Skeletal muscle satellite cell (primary cell): ENCODE results near the gene TSHZ3. TPM values are rescaled to one million over a fixed set of nuclear protein-coding genes. Genes with fewer than 3 reads are reported as not detected.

Source experiments
- H3K27me3 ChIP-seq: 2 replicates; pipeline ENCODE4 v1.7.0; 2013; ENCODE audit warnings: low read length; ENCODE audit not compliant: control insufficient read depth, insufficient read depth
- H3K36me3 ChIP-seq: 2 replicates; pipeline ENCODE4 v1.7.0; 2013; ENCODE audit warnings: mild to moderate bottlenecking, control low read depth, low read length; ENCODE audit not compliant: insufficient read depth
- H3K4me1 ChIP-seq: 2 replicates; pipeline ENCODE4 v1.7.0; 2013; ENCODE audit warnings: low read length; ENCODE audit not compliant: control insufficient read depth, insufficient read depth
- H3K4me2 ChIP-seq: 2 replicates; pipeline ENCODE4 v1.7.0; 2013; ENCODE audit warnings: mild to moderate bottlenecking, low read length
- H3K4me3 ChIP-seq: 2 replicates; pipeline ENCODE4 v1.7.0; 2013; ENCODE audit warnings: low read length
- H3K9ac ChIP-seq: 2 replicates; pipeline ENCODE4 v1.7.0; 2013; ENCODE audit warnings: mild to moderate bottlenecking, low read depth, low read length, moderate library complexity
- H3K9me3 ChIP-seq: replicated peaks from 2 replicates; pipeline ENCODE4 v1.7.0; 2013; ENCODE audit warnings: mild to moderate bottlenecking, control low read depth, low read length
- total RNA-seq: library from RNA; depleted of rRNA; stranded (reverse); fragments of >200 nt; gene quantifications from 2 replicates; pipeline ENCODE4 v1.2.3, GENCODE V29; 2012; rRNA removed

TSHZ3 gene, protein sequence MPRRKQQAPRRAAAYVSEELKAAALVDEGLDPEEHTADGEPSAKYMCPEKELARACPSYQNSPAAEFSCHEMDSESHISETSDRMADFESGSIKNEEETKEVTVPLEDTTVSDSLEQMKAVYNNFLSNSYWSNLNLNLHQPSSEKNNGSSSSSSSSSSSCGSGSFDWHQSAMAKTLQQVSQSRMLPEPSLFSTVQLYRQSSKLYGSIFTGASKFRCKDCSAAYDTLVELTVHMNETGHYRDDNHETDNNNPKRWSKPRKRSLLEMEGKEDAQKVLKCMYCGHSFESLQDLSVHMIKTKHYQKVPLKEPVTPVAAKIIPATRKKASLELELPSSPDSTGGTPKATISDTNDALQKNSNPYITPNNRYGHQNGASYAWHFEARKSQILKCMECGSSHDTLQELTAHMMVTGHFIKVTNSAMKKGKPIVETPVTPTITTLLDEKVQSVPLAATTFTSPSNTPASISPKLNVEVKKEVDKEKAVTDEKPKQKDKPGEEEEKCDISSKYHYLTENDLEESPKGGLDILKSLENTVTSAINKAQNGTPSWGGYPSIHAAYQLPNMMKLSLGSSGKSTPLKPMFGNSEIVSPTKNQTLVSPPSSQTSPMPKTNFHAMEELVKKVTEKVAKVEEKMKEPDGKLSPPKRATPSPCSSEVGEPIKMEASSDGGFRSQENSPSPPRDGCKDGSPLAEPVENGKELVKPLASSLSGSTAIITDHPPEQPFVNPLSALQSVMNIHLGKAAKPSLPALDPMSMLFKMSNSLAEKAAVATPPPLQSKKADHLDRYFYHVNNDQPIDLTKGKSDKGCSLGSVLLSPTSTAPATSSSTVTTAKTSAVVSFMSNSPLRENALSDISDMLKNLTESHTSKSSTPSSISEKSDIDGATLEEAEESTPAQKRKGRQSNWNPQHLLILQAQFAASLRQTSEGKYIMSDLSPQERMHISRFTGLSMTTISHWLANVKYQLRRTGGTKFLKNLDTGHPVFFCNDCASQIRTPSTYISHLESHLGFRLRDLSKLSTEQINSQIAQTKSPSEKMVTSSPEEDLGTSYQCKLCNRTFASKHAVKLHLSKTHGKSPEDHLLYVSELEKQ
- total RNA-seq, result 5.8 and 6.1 TPM in 2 replicates

DNA sequence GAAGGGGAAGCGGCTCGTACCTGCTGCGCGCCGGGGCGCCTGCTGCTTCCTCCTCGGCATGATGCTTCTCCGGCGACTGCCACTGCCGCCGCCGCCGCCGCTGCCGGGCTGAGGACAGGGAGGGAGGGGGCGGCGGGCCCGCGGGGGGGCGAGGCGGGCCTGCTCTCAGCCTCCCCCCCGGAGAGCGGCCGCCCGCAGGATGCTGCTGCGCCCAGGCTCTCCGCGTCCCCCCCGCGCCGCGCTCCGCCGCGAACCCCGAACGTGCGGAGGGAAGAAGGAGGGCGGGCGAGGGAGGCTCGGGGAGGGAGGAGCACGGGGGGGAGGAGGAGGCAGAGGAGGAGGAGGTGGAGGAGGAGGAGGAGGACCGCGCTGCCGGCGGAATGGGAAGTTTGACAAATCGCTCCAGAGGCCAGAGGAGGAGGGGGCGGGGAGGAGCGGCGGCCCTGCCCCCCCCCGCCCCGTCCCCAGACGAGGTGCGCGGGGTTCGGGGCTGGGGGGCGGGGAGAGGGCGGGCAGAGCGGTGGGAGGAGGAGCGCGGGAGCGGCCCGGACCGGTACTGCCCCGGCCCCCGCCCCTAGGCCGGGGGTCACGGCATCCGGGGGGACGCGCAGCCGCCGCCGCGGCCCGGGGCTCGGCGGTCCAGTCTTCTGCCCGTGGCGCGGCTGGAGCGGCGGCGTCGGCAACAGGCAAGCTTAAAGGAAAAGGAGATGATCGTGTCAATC lies at the start of gene TSHZ3:
TSS of gene TSHZ3 (minus strand) at position 277 of the 722 bp plus-strand sequence. CDS start at position 60, 217 bp downstream.
- Histone ChIP-seq H3K27me3 (no peaks in the 10 kb centered on the region), H3K36me3 (no peaks in the 10 kb centered on the region), H3K9me3 (no peaks in the 10 kb centered on the region), H3K9ac (peak within 1 kb of the TSS; percentile 94), H3K4me1 (peaks cover 38% of the 10 kb centered on the region), H3K4me2 (peak within 1 kb of the TSS; percentile 94), H3K4me3 (peak within 1 kb of the TSS; percentile 90)

DNA sequence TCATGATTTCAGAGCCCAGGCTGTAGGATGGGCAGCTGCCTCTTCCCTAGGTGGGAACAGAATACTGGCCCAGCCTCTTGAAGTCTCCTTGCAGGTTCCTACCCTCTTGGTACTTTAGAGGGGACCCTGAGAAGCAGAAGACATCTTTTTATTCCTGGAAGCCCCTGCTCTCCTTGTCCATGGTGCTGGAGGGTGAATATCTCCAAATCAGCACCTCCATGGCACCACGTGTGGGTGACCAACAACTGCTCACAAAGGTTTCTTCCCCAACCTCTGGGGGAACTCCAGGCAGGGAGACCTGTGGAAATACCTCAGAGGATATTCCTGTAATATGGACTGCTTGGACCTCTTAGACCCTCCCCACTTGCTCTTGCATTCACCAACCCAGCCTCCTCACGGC lies 48.1 kb upstream of the TSHZ3 start:
- no peaks in the 10 kb centered on the region for H3K9me3 ChIP-seq

DNA sequence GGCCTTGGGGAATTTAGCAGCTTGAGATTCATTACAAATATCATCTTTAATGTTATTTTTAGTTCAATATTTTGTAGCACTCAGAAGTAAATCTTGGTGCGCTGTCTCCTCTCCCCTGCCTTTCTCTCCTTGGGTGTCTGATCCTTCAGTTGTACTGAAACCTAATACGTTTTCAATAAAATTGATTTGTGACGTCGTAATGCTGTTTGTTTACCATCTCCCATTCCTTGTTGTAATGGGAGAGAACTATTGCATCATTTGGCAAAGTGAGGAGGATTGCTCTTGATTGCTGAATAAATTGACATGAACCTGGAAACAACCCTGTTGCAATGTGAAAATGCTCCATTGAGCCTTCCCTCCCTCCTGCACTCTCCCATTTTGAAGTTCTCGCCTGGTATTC lies 43.2 kb upstream of the TSHZ3 start:
- H3K9me3 ChIP-seq, result no peaks in the 10 kb centered on the region
- H3K4me2 ChIP-seq, result no peak overlapping the region
- H3K36me3 ChIP-seq, result no peaks in the 10 kb centered on the region
- peaks cover 3% of the 10 kb centered on the region for H3K27me3 ChIP-seq
- H3K4me1 ChIP-seq, result no peaks in the 10 kb centered on the region
- H3K4me3 ChIP-seq, result no peak overlapping the region
- H3K9ac ChIP-seq, result no peak overlapping the region

More for the DNA sequence above, 48.1 kb upstream of the TSHZ3 start:
- H3K36me3 ChIP-seq, result no peaks in the 10 kb centered on the region
- peaks cover 19% of the 10 kb centered on the region for H3K27me3 ChIP-seq
- no peaks in the 10 kb centered on the region for H3K4me1 ChIP-seq
- H3K4me2 ChIP-seq, result no peak overlapping the region
- H3K4me3 ChIP-seq, result no peak overlapping the region
- H3K9ac ChIP-seq, result no peak overlapping the region

DNA sequence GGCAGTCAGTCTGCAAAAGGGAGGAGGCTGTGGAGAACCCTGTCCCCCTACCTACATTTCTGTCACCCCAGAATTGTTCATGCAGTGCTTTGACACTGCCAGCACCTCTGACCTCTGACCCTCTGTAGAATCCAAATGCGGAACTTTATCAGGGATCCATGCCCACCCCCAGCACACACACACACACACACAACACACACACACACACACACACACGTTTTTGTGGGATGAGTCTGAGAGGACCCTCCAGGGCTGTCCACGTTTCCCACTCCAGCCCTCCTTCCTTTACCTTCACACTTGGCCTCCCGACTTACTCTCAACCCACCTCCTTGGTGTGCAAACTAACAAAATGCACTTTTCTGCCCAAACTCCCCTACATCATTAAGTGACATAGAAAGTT lies 42.3 kb upstream of the TSHZ3 start:
- Histone ChIP-seq H3K4me2 (no peak overlapping the region), H3K27me3 (peaks cover 3% of the 10 kb centered on the region), H3K4me1 (no peaks in the 10 kb centered on the region), H3K9ac (no peak overlapping the region), H3K4me3 (no peak overlapping the region), H3K36me3 (no peaks in the 10 kb centered on the region), H3K9me3 (no peaks in the 10 kb centered on the region)

DNA sequence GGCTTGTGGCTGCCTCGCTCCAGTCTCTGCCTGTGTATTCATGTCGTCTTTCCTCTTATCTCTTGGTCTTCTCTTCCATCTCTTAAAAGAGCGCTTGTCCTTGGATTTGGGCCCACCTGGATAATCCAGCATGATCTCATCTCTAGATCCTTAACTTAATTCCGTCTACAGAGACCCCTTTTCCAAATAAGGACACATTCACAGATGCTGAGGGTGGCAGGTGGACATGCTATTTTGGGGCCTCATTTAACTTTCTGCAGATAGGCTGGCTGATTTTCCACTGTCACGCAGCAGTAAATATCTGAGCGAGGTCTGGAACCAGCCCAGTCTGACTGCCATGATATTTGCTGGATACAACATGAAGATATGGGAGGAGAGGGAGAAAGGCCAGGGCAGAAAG lies 41.5 kb upstream of the TSHZ3 start:
- H3K36me3 ChIP-seq, result no peaks in the 10 kb centered on the region
- no peaks in the 10 kb centered on the region for H3K9me3 ChIP-seq
- no peak overlapping the region for H3K4me2 ChIP-seq
- no peak overlapping the region for H3K9ac ChIP-seq
- H3K4me3 ChIP-seq, result no peak overlapping the region
- H3K4me1 ChIP-seq, result no peaks in the 10 kb centered on the region
- H3K27me3 ChIP-seq, result peaks cover 3% of the 10 kb centered on the region

DNA sequence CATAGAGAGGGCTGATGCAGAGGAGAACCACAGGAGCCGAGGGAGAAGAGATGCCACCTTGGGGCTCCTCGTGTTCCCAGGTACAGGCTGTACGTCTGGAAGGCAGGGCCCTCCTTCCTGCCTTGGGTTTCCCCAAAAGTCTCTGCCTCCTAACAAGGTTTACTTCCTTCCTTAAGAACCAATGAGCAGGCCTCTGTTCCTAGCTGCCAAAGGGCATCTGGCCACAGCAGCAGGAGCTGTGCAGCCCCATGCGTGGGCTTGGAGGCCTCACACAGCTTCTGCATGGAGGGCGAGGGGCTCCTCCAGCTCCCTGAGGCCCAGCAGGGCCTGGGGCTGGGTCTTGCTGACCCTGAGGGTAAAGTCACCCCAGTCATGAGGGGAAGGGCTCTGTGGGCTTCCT lies 40.6 kb upstream of the TSHZ3 start:
- no peaks in the 10 kb centered on the region for H3K36me3 ChIP-seq
- H3K4me3 ChIP-seq, result no peak overlapping the region
- peaks cover 4% of the 10 kb centered on the region for H3K27me3 ChIP-seq
- no peak overlapping the region for H3K4me2 ChIP-seq
- no peaks in the 10 kb centered on the region for H3K4me1 ChIP-seq
- no peaks in the 10 kb centered on the region for H3K9me3 ChIP-seq
- no peak overlapping the region for H3K9ac ChIP-seq

DNA sequence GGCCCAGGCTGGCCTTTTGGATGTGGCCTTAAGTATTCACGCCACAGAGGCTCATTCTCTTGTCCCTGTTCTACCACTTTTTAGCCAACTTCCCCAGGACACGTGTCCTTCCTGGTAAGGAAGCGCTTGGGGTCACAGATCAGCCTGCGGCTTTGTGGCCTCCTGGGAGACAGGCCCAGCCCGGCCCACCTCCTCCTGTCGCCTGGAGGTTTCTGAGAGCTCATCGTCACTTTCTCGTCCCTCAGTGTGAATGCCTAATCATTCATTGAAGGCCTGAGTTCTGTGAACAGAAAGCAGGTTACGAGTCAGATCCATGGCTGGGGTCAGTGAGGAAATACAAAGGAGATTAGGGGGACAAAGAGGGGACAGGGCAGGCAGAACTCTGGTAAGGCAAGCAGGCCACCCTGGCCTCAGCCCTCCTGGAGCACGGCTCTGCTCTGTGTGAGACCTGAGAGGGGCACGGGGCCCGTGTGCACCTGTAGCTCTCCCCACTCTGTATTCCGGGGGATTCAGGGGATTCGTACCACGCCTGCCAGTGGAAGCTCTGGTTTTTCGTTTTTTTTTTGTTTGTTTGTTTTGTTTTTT lies 38.6 kb upstream of the TSHZ3 start:
- Histone ChIP-seq H3K4me1 (no peaks in the 10 kb centered on the region), H3K9me3 (no peaks in the 10 kb centered on the region), H3K4me3 (no peak overlapping the region), H3K27me3 (peaks cover 6% of the 10 kb centered on the region), H3K4me2 (no peak overlapping the region), H3K9ac (no peak overlapping the region), H3K36me3 (no peaks in the 10 kb centered on the region)

DNA sequence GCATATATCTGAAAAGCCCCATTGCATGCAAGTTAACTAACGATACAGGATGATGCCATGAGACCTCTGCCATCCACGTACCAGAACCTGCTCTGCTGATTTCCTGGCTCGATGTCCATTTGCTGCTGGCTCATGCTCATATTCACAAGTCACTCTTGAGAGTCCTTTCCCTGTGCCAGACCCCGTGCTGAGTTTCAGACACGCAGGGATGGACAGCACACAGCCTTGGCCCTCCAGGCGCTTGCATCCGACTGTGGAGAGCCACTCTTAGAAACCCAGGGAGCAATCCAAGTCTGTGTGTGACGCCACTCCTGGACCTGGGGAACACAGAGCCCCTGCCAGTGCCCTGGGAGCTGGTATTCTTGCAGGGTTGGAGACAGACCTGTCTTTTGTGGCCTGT lies 37.6 kb upstream of the TSHZ3 start:
- Histone ChIP-seq H3K4me3 (no peak overlapping the region), H3K4me1 (no peaks in the 10 kb centered on the region), H3K9ac (no peak overlapping the region), H3K27me3 (peaks cover 3% of the 10 kb centered on the region), H3K4me2 (no peak overlapping the region), H3K9me3 (no peaks in the 10 kb centered on the region), H3K36me3 (no peaks in the 10 kb centered on the region)

DNA sequence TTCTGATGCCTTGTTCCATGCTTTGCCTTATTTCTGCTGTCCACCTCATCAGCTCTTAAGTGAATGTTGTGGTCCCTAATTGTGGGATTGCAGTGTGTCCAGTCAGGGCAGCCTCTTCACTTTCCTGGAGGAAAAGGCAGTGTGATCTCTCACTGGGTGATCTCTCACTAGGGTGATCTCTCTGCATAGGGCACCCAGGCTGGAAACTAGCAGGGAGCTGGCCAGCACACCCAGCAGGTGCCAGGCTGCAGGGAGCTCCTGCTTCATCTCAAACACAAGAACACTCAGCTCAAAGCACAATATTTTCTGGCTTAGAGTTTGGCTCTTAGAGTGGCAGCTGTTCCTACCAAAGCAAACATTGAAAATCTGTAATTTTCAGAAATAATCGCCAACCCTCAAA lies 36.5 kb upstream of the TSHZ3 start:
- no peak overlapping the region for H3K9ac ChIP-seq
- no peaks in the 10 kb centered on the region for H3K9me3 ChIP-seq
- no peaks in the 10 kb centered on the region for H3K36me3 ChIP-seq
- H3K27me3 ChIP-seq, result peaks cover 7% of the 10 kb centered on the region
- H3K4me1 ChIP-seq, result no peaks in the 10 kb centered on the region
- H3K4me3 ChIP-seq, result no peak overlapping the region
- no peak overlapping the region for H3K4me2 ChIP-seq

DNA sequence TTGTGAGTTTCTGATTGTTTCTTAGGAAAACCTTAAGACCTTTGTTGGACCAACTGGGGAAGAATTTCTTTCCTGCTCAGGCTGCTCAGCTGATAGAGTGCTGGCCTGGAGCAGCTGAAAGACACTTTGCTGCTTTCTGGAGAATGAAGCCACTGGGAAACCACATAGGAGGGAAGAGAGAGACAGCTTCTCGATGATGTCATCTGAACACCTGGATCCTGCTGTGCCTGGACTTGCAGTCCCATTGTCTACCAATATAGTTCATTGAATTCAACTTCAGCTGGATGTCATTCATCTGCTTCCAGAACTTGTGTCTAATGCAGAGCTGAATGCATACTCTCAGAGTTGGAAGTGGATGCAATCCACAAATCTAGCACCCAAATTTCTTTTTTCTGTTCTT lies 34.3 kb upstream of the TSHZ3 start:
- Histone ChIP-seq H3K36me3 (no peaks in the 10 kb centered on the region), H3K9ac (no peak overlapping the region), H3K27me3 (peaks cover 7% of the 10 kb centered on the region), H3K4me1 (peaks cover 7% of the 10 kb centered on the region), H3K9me3 (no peaks in the 10 kb centered on the region), H3K4me2 (no peak overlapping the region), H3K4me3 (no peak overlapping the region)
